NCI-H2196 treated with DMSO at 0.1 percent for 48 hours (cell line): ENCODE measurements around the gene ST13.
"Not testable (repeated sequence)": the region's sequence is repeated elsewhere in the genome, so short reads cannot be mapped to it uniquely, and the experiment has no call there.

Source experiments
- DNase-seq: peaks from one replicate; lab custom pipeline; 2025; ENCODE audit not compliant: unreplicated experiment; lab: John Stamatoyannopoulos, UW

The ST13 gene

GRCh38 chr22:40844951-40845350 lies 11.5 kb downstream of the ST13 start:
- no peak for DNase-seq

- DNase-seq: no peak
Observed at GRCh38 chr22:40838486-40838885, 18.0 kb downstream of the ST13 start.

- DNase-seq: no peak
Observed at GRCh38 chr22:40834619-40835018, 21.8 kb downstream of the ST13 start.

DNA sequence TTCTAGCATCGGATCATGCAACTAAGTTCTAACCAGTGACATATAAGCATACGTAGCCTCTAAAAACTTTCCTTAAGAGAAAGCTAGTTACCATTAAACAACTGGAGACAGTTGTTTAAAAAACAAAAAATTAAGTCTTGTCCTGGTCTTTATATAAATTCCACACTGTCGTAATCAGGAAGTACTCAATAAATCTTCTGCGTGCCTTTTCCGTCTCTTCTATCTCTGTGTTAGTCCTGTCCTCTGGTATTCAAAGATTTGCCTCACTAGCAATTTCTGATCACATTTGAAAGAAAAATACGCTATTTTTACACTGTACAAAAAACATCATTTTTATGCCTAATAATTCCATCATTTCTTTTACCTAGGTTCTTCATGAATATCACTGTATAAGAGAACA lies 27.3 kb downstream of the ST13 start:
- DNase-seq: no peak

- DNase-seq: no peak
Observed at GRCh38 chr22:40826984-40827741, 29.3 kb downstream of the ST13 start.

DNA sequence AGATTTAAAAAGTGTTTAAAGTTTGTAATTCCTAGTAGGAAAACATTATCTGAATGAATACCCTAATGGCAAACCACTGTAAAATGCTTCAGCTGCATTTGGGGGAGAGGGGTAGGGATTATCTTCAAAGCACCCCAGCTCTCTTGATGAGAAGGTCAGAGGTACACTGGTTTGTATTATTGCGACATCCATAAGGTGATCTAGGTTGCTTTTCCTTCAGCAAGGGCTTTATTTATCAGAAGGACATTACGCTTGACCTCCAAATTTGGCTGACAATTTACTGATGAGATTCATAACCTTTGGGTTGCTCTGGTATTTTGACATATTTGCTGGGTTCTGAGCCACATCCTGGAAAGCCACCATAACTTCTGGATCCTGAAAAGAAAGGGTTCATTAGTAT lies 30.1 kb downstream of the ST13 start:
- not testable (repeated sequence) for DNase-seq

DNA sequence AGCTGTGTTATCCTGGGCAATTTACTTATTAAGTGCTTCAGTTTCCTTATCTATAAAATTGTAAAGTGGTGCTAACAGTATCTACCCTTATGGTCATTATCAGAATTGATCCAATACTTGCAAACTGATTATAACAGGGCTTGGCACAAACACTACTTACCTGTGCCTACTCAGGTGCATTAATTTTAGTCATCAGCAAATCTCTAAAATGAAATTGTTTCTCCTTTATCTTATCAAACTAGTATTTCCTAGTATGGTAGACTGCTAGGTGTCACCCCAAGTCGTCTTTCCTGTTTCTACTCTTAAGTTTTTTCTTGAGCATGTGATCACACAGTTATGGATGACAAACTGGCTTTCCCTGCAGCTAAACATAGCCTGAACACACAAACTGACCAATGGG lies 33.0 kb downstream of the ST13 start:
- no peak for DNase-seq

DNA sequence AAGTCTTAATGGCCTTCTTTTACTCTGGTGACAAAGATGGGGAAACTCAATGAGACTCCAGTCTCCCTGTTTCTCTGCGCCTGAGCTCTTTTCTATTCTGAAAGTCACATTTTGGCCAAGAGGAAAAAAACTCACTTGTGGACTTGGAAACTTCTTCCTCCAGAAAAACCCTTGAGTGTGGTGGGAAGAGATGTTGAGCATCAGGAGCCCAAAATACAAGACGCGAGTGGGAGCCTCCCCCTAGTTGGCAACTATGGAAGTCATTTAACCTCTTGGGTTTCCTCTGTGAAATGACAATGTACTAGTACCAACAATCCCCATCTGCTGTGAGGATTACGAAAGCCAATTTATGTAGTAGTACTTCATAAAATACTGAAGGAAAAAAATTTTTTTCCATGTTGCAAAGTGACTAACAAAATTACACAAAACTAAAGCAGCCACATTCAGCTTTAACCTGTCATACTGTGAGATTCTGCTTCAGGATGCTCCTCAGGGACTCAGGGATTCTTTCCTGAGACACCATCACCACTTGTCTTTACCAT lies 36.8 kb downstream of the ST13 start:
- DNase-seq: no peak

GRCh38 chr22:40818747-40819598 lies 37.5 kb downstream of the ST13 start, which contains the start of gene SLC25A17:
SLC25A17 (minus strand) TSS chr22:40819346; CDS start chr22:40819248, 98 bp downstream.
- DNase-seq: peak; percentile 73

GRCh38 chr22:40818192-40818746 lies 38.2 kb downstream of the ST13 start:
- no peak for DNase-seq

GRCh38 chr22:40817737-40818136 lies 38.7 kb downstream of the ST13 start:
- no peak for DNase-seq

- DNase-seq: no peak
Observed at GRCh38 chr22:40813912-40814315, 42.5 kb downstream of the ST13 start.

DNA sequence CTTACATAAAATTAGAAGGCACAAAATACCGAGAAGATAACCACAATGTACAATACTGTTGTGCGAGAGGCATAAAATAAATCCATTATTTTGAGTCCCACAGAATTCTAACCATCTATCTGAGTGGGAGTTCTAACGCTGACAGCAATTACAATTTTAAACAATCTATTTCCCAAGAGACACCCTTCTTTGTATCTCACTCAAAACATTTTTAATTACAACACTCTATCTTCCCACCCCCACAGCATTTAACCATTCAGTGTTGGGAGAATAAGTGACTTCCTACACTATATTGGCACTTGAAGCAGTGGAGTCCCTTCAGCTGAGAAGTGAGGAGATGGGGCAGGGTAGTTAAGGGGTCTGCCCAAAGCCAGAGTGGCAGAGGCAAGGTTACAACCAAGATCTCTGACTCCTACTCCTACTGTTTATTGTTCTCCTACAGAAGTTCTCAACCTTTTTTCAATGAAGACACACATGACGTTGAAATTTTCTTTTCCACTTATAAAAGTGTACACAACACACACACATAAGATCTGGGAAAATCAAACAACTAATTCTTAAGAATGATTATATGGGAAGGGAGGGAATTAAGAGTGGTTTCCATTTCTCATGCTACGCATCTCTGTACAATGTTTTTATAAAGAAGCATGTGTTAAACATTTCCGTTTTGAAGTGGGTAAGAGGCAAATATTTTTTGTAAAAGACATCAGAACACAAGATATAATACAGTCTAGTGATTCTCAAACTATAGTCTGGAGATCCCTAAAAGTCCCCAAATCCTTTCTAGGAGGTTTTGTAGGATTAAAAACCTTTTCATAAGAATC lies 48.2 kb downstream of the ST13 start:
- DNase-seq: no peak

GRCh38 chr22:40806711-40807110 lies 49.7 kb downstream of the ST13 start:
- no peak for DNase-seq

DNA sequence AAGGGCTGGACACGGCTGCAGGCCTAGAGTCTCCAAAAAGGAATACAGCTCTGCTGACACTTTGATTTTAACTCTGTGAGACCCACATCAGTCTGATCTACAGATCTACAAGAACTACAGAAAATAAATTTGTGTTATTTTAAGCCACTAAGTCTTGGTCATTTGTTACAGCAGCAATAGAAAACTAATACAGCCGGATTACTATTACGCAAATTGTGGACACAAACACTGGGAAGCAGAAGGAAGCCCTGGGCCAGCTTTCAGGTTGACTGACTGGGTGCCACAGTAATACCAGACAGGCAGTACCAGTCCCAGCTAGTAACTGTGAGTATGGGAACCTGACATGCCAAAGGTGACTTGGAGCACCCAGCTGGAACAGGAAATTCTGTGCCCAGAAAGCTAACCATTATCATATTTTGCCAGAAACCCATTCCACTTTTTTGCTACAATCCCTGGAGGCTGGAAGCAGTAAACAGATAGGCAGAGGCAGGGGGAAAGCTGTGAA lies 50.7 kb downstream of the ST13 start:
- DNase-seq: no peak

- DNase-seq: no peak
Observed at GRCh38 chr22:40805239-40805638, 51.2 kb downstream of the ST13 start.

GRCh38 chr22:40803321-40803720 lies 53.1 kb downstream of the ST13 start:
- no peak for DNase-seq

DNA sequence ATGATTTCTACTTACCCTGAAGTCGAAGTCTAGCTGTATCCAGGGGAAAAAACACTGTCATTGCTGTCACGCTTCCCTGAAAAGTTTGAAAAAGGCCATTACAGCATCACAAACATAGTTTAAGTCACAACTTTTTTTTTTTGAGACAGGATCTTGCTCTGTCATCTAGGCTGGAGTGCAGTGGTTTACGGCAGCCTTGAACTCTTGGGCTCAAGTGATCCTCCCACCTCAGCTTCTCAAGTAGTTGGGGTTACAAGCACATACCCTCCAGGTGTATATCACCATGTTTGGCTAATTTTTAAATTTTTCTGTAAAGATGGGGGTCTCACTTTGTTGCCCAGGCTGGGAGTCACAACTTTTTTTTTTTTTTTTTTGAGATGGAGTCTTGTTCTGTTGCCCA lies 57.4 kb downstream of the ST13 start:
- no peak for DNase-seq

DNA sequence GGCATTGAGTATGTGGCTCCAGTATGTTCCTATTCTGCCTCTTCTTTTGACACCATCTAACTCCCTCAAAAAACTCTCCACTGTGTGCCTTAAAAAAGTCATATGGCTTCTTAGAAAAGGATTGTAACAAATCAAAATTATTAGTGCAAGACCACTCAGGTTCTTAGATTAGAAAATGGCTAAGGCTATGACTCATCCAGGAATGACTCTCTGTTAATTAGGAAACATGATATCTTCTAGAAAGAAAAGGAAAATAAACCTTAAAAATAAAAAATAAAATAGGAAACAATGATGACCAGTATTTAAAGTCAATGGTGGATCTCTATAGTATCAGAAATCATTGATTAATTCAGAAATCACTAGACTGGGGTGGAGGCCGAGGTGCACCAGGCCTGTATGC lies 59.0 kb downstream of the ST13 start:
- DNase-seq: no peak

DNA sequence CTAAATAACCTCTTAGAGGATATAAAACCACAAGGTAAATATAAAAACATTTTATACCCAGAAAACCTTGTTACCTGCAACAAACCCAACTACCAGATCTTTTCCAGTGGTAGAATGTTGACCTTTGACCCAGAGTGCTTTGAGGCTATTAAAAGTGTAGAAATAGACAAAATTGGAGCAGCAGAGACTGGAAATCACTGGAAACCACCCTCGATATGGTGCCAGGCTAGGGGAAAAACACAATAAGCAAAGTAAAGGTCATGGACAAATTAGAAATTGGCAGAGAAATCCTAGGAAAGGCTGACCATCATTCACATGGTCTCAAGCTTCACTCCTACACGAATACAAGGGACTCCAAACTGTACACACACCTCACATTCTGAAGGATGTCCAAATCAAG lies 64.0 kb downstream of the ST13 start:
- no peak for DNase-seq

DNA sequence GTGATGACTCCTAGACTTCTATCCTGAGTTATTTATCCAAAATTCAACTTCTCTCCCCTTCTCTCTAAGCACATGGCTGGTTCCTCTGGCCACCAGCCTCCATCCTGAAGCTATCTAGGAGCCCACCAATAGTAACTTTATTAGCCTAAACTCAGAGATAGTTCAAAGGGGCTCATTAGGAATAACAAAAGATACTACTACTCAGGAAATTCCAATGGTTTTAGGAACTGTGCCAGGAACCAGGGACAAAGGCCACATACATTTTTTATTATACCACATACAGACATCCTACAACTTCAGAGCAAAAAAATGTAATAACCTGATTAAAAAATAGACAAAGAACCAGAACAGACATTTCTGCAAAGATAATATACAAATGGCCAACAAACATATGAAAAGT lies 65.2 kb downstream of the ST13 start:
- DNase-seq: no peak
